Ishikawa (cell line): Measurements from ENCODE around the gene SCN4A.

ENCODE experiments used
- CEBPB ChIP-seq: IDR thresholded peaks from 2 replicates; pipeline ENCODE4 v1.6.1; 2012
- EGR1 ChIP-seq: IDR thresholded peaks from 2 replicates; pipeline ENCODE4 v1.6.1; 2012
- EP300 ChIP-seq: IDR thresholded peaks from 2 replicates; pipeline ENCODE4 v1.6.1; 2012; ENCODE audit warnings: borderline replicate concordance
- FOXM1 ChIP-seq: IDR thresholded peaks from 2 replicates; pipeline ENCODE4 v1.6.1; 2012; ENCODE audit warnings: low read depth, borderline replicate concordance
- MAX ChIP-seq: IDR thresholded peaks from 2 replicates; pipeline ENCODE4 v1.6.1; 2012
- RAD21 ChIP-seq: IDR thresholded peaks from 2 replicates; pipeline ENCODE4 v1.6.1; 2012; ENCODE audit warnings: low read depth
- REST ChIP-seq: IDR thresholded peaks from 2 replicates; pipeline ENCODE4 v1.6.1; 2012; ENCODE audit warnings: low read depth, mild to moderate bottlenecking
- TAF1 ChIP-seq: IDR thresholded peaks from 2 replicates; pipeline ENCODE4 v1.6.1; 2012; ENCODE audit warnings: low read depth, mild to moderate bottlenecking
- TCF12 ChIP-seq: IDR thresholded peaks from 2 replicates; pipeline ENCODE4 v1.6.1; 2012; ENCODE audit warnings: low read depth
- TEAD4 ChIP-seq: IDR thresholded peaks from 2 replicates; pipeline ENCODE4 v1.6.1; 2012
- ZBTB7A ChIP-seq: IDR thresholded peaks from 2 replicates; pipeline ENCODE4 v1.6.1; 2012; ENCODE audit warnings: low read depth

GRCh38 chr17:63939884-63940283 lies 32.8 kb downstream of the SCN4A start:
- TF ChIP-seq TAF1 (no peak), EGR1 (no peak), FOXM1 (no peak), EP300 (no peak), MAX (no peak), CEBPB (no peak), TEAD4 (no peak), ZBTB7A (no peak), REST (no peak), RAD21 (no peak), TCF12 (no peak)
